MCF 10A (cell line): ENCODE data around the gene TBK1. TPM values are rescaled to one million over a fixed set of nuclear protein-coding genes. Genes with fewer than 3 reads are reported as not detected.

Experiments used
- BruUV-seq: library from RNA; stranded (reverse); fragments of 400-500 nt; replicated peaks from 2 replicates; lab custom pipeline; 2021; lab: Mats Ljungman, UMichigan
- CTCF ChIA-PET: fragments of 300-600 bp; sonication (Branson Sonifier 250); formaldehyde crosslinking; extraction: SDS; loops from one replicate; lab custom pipeline; 2021; ENCODE audit warnings: antibody characterized with exemption, inconsistent platforms; lab: Yijun Ruan, JAX
- POLR2A ChIA-PET: fragments of 300-600, 350-650 bp; sonication (Branson Sonifier 250); formaldehyde crosslinking; extraction: SDS; loops from one replicate; lab custom pipeline; 2020; ENCODE audit warnings: antibody characterized with exemption, inconsistent platforms; lab: Yijun Ruan, JAX
- DNase-seq: peaks from one replicate; pipeline ENCODE4 v3.0.0-alpha.2; 2018; ENCODE audit not compliant: unreplicated experiment
- H3K27ac Mint-ChIP-seq: one replicate; pipeline ENCODE4 v1.8.0; 2022; ENCODE audit warnings: mild to moderate bottlenecking, low read depth, mixed read lengths; ENCODE audit not compliant: unreplicated experiment
- H3K27me3 Mint-ChIP-seq: one replicate; pipeline ENCODE4 v1.8.0; 2022; ENCODE audit warnings: mixed read lengths; ENCODE audit not compliant: insufficient read depth, unreplicated experiment
- H3K36me3 Mint-ChIP-seq: one replicate; pipeline ENCODE4 v1.8.0; 2022; ENCODE audit warnings: mild to moderate bottlenecking, moderate library complexity, mixed read lengths; ENCODE audit not compliant: insufficient read depth, unreplicated experiment
- H3K4me1 Mint-ChIP-seq: one replicate; pipeline ENCODE4 v1.8.0; 2022; ENCODE audit warnings: mixed read lengths; ENCODE audit not compliant: insufficient read depth, unreplicated experiment
- H3K4me3 Mint-ChIP-seq: one replicate; pipeline ENCODE4 v1.8.0; 2022; ENCODE audit warnings: mild to moderate bottlenecking, moderate library complexity, mixed read lengths; ENCODE audit not compliant: unreplicated experiment
- H3K9me3 Mint-ChIP-seq: one replicate; pipeline ENCODE4 v1.8.0; 2022; ENCODE audit warnings: mixed read lengths; ENCODE audit not compliant: unreplicated experiment
- CTCF ChIP-seq: fragments of 200-600 bp; IDR thresholded peaks from one replicate; pipeline ENCODE4 v1.8.0; 2022; ENCODE audit warnings: antibody characterized with exemption, mild to moderate bottlenecking; ENCODE audit not compliant: unreplicated experiment
- intact Hi-C: fragments of 100-400 bp; cut with micrococcal nuclease; formaldehyde crosslinking; loops from 2 replicates; pipeline ENCODE4 v1.14.1; 2022
- total RNA-seq: library from RNA; stranded (reverse); gene quantifications from 2 replicates; pipeline ENCODE4 v1.2.3, GENCODE V29; 2022

Gene TBK1
- total RNA-seq, 1 experiment from 2014 or later, result 23.0 TPM

- CTCF ChIA-PET, result interaction anchor here (0.6 kb wide), 2 partner anchors 283 to 340 kb away, joined by 3 to 5 read pairs; no protein-coding TSS in a partner anchor
- no peak for DNase-seq
- no TSS peak for BruUV-seq
- peaks cover 11% of the 10 kb centered on the region for H3K4me1 Mint-ChIP-seq
- no peak overlapping the region for H3K4me3 Mint-ChIP-seq
- H3K27me3 Mint-ChIP-seq, result no peaks in the 10 kb centered on the region
- POLR2A ChIA-PET, result interaction anchor here (0.6 to 0.7 kb wide), 2 partner anchors 8 to 671 kb away, joined by 3 read pairs; no protein-coding TSS in a partner anchor
- intact Hi-C loops, result loop anchor here (10.0 kb wide), 1 partner anchor 239 kb away; no protein-coding TSS in a partner anchor
- H3K9me3 Mint-ChIP-seq, result no peaks in the 10 kb centered on the region
- TF ChIP-seq CTCF, result no peak
- no peak overlapping the region for H3K27ac Mint-ChIP-seq
- H3K36me3 Mint-ChIP-seq, result peaks cover 41% of the 10 kb centered on the region
Observed at GRCh38 chr12:64455506-64455905, 3.6 kb downstream of the TBK1 start.

- Mint-ChIP-seq H3K27me3 (no peaks in the 10 kb centered on the region), H3K4me3 (no peak overlapping the region), H3K9me3 (no peaks in the 10 kb centered on the region), H3K36me3 (peaks cover 44% of the 10 kb centered on the region), H3K27ac (no peak overlapping the region), H3K4me1 (peaks cover 14% of the 10 kb centered on the region)
- TF ChIP-seq CTCF, result no peak
- POLR2A ChIA-PET, result no interaction called here
- BruUV-seq, result no TSS peak
- CTCF ChIA-PET, result interaction anchor here (0.6 kb wide), 2 partner anchors 283 to 339 kb away, joined by 3 to 5 read pairs; no protein-coding TSS in a partner anchor
- intact Hi-C loops, result loop anchor here (10.0 kb wide), 1 partner anchor 239 kb away; no protein-coding TSS in a partner anchor
- no peak for DNase-seq
Observed at GRCh38 chr12:64456119-64456518, 4.2 kb downstream of the TBK1 start.

GRCh38 chr12:64457032-64457431, 5.1 kb downstream of the TBK1 start:
- Mint-ChIP-seq H3K36me3 (peaks cover 51% of the 10 kb centered on the region), H3K9me3 (no peaks in the 10 kb centered on the region), H3K4me1 (peaks cover 21% of the 10 kb centered on the region), H3K27me3 (no peaks in the 10 kb centered on the region), H3K27ac (no peak overlapping the region), H3K4me3 (no peak overlapping the region)
- no peak for DNase-seq
- ChIA-PET CTCF (interaction anchor here (0.7 kb wide), 1 partner anchor 29 kb away, joined by 5 read pairs; no protein-coding TSS in a partner anchor), POLR2A (interaction anchor here (0.7 to 1.3 kb wide), 2 partner anchors 10 to 65 kb away, joined by 4 to 5 read pairs; no protein-coding TSS in a partner anchor)
- no TSS peak for BruUV-seq
- TF ChIP-seq CTCF, result no peak
- intact Hi-C loops, result loop anchor here (10.0 kb wide), 1 partner anchor 238 kb away; no protein-coding TSS in a partner anchor

- POLR2A ChIA-PET, result interaction anchor here (1.3 kb wide), 1 partner anchor 10 kb away, joined by 5 read pairs; no protein-coding TSS in a partner anchor
- peaks cover 21% of the 10 kb centered on the region for H3K4me1 Mint-ChIP-seq
Observed at GRCh38 chr12:64457466-64457865, 5.5 kb downstream of the TBK1 start.

More at GRCh38 chr12:64457466-64457865, 5.5 kb downstream of the TBK1 start:
- Mint-ChIP-seq H3K9me3 (no peaks in the 10 kb centered on the region), H3K27ac (no peak overlapping the region), H3K4me3 (no peak overlapping the region), H3K27me3 (no peaks in the 10 kb centered on the region), H3K36me3 (peaks cover 53% of the 10 kb centered on the region)
- intact Hi-C loops, result loop anchor here (10.0 kb wide), 1 partner anchor 237 kb away; no protein-coding TSS in a partner anchor
- no peak for TF ChIP-seq CTCF
- DNase-seq, result no peak
- no TSS peak for BruUV-seq
- CTCF ChIA-PET, result interaction anchor here (0.5 to 0.7 kb wide), 2 partner anchors 29 to 1104 kb away, joined by 3 to 5 read pairs; no protein-coding TSS in a partner anchor
